Suprapubic skin (tissue), 4 donors: Measurements from ENCODE around the gene TSPO2.

Experiments
- EP300 ChIP-seq: sonication (generic); formaldehyde crosslinking; IDR thresholded peaks from one replicate; pipeline ENCODE4 v1.6.1; 2017; ENCODE audit warnings: antibody characterized with exemption
- POLR2A ChIP-seq, 2 donors: fragments of 450-650 bp; IDR thresholded peaks; one replicate each; pipeline ENCODE4 v1.6.1; 2017; ENCODE audit warnings: antibody characterized with exemption in 2 of 2, mild to moderate bottlenecking in 2 of 2, moderate library complexity in 2 of 2
- POLR2AphosphoS5 ChIP-seq, 3 donors: sonication (generic); formaldehyde crosslinking; IDR thresholded peaks; one replicate each; pipeline ENCODE4 v1.6.1; 2017; ENCODE audit warnings: antibody characterized with exemption in 3 of 3
- TF ChIP-seq, protein P1 (sequence below), 2 donors: fragments of 200-600 bp in 1 of 2; fragments of 450-650 bp in 1 of 2; sonication (generic) in 1 of 2; IDR thresholded peaks; one replicate each; pipeline ENCODE4 v1.5.1; 2016 to 2019; ENCODE audit warnings: antibody characterized with exemption in 2 of 2, mild to moderate bottlenecking in 1 of 2, moderate library complexity in 1 of 2

GRCh38 chr6:41027799-41028560 is 14.3 kb upstream of the TSPO2 start:
- TF ChIP-seq, protein P1, sequence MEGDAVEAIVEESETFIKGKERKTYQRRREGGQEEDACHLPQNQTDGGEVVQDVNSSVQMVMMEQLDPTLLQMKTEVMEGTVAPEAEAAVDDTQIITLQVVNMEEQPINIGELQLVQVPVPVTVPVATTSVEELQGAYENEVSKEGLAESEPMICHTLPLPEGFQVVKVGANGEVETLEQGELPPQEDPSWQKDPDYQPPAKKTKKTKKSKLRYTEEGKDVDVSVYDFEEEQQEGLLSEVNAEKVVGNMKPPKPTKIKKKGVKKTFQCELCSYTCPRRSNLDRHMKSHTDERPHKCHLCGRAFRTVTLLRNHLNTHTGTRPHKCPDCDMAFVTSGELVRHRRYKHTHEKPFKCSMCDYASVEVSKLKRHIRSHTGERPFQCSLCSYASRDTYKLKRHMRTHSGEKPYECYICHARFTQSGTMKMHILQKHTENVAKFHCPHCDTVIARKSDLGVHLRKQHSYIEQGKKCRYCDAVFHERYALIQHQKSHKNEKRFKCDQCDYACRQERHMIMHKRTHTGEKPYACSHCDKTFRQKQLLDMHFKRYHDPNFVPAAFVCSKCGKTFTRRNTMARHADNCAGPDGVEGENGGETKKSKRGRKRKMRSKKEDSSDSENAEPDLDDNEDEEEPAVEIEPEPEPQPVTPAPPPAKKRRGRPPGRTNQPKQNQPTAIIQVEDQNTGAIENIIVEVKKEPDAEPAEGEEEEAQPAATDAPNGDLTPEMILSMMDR (IDR thresholded peaks at IDR 0.05): peak; percentile 98 to 99
- no peak for TF ChIP-seq POLR2AphosphoS5 (IDR thresholded peaks at IDR 0.05)
- no peak for TF ChIP-seq POLR2A (IDR thresholded peaks at IDR 0.05)
- no peak for TF ChIP-seq EP300
